ENCODE measurements around the gene KCNN3. TPM values are rescaled to one million over a fixed set of nuclear protein-coding genes. Genes with fewer than 3 reads are reported as not detected.

KCNN3 gene
- total RNA-seq, 1 experiment from 2014 or later = 0.07 TPM

GRCh38 chr1:154780541-154780940, 89.5 kb downstream of the KCNN3 start:
- intact Hi-C loops (cut with micrococcal nuclease) = no loop called here
- Mint-ChIP-seq H3K27ac (ENCODE audit: low read depth, unreplicated experiment) (no peak overlapping the region), H3K4me3 (ENCODE audit: unreplicated experiment) (no peak overlapping the region), H3K36me3 (ENCODE audit: insufficient read depth, unreplicated experiment) (no peaks in the 10 kb centered on the region), H3K9me3 (ENCODE audit: unreplicated experiment) (no peaks in the 10 kb centered on the region), H3K27me3 (ENCODE audit: insufficient read depth, unreplicated experiment) (peaks cover 40% of the 10 kb centered on the region), H3K4me1 (ENCODE audit: insufficient read depth, unreplicated experiment) (no peaks in the 10 kb centered on the region)
- ChIA-PET CTCF (no interaction called here), POLR2A (interaction anchor here (0.6 to 0.8 kb wide), 2 partner anchors 10 to 22 kb away, joined by 3 read pairs; no protein-coding TSS in a partner anchor)
- TF ChIP-seq CTCF (IDR thresholded peaks at IDR 0.05; ENCODE audit: unreplicated experiment) = no peak
- no peak for DNase-seq (ENCODE audit: unreplicated experiment)
- no TSS peak for BruUV-seq (replicated peaks)

- no peaks in the 10 kb centered on the region for H3K36me3 Mint-ChIP-seq (ENCODE audit: insufficient read depth, unreplicated experiment)
- ChIA-PET POLR2A (interaction anchor here (0.8 kb wide), 1 partner anchor 9 kb away, joined by 3 read pairs; no protein-coding TSS in a partner anchor), CTCF (interaction anchor here (0.6 to 0.8 kb wide), 5 partner anchors 39 to 288 kb away, joined by 3 to 5 read pairs (median 3); partner anchors contain the start of gene KCNN3)
- BruUV-seq (replicated peaks) = no TSS peak
- no peaks in the 10 kb centered on the region for H3K4me1 Mint-ChIP-seq (ENCODE audit: insufficient read depth, unreplicated experiment)
- no peak for TF ChIP-seq CTCF (IDR thresholded peaks at IDR 0.05; ENCODE audit: unreplicated experiment)
- no peak overlapping the region for H3K27ac Mint-ChIP-seq (ENCODE audit: low read depth, unreplicated experiment)
- H3K27me3 Mint-ChIP-seq (ENCODE audit: insufficient read depth, unreplicated experiment) = peaks cover 39% of the 10 kb centered on the region
- intact Hi-C loops (cut with micrococcal nuclease) = no loop called here
- H3K4me3 Mint-ChIP-seq (ENCODE audit: unreplicated experiment) = no peak overlapping the region
- no peak for DNase-seq (ENCODE audit: unreplicated experiment)
- no peaks in the 10 kb centered on the region for H3K9me3 Mint-ChIP-seq (ENCODE audit: unreplicated experiment)
Observed at GRCh38 chr1:154779551-154780189, 90.4 kb downstream of the KCNN3 start.

- intact Hi-C loops (cut with micrococcal nuclease) = no loop called here
- H3K27ac Mint-ChIP-seq (ENCODE audit: low read depth, unreplicated experiment) = no peak overlapping the region
Observed at GRCh38 chr1:154778944-154779343, 91.1 kb downstream of the KCNN3 start.

GRCh38 chr1:154778275-154778674, 91.8 kb downstream of the KCNN3 start:
- no peaks in the 10 kb centered on the region for H3K4me1 Mint-ChIP-seq (ENCODE audit: insufficient read depth, unreplicated experiment)
- ChIA-PET CTCF (interaction anchor here (0.6 kb wide), 1 partner anchor 1328 kb away, joined by 3 read pairs; no protein-coding TSS in a partner anchor), POLR2A (no interaction called here)
- H3K27me3 Mint-ChIP-seq (ENCODE audit: insufficient read depth, unreplicated experiment) = peaks cover 25% of the 10 kb centered on the region
- no peak for TF ChIP-seq CTCF (IDR thresholded peaks at IDR 0.05; ENCODE audit: unreplicated experiment)
- intact Hi-C loops (cut with micrococcal nuclease) = no loop called here
- no peaks in the 10 kb centered on the region for H3K9me3 Mint-ChIP-seq (ENCODE audit: unreplicated experiment)
- no TSS peak for BruUV-seq (replicated peaks)
- no peak for DNase-seq (ENCODE audit: unreplicated experiment)
- H3K27ac Mint-ChIP-seq (ENCODE audit: low read depth, unreplicated experiment) = no peak overlapping the region
- no peak overlapping the region for H3K4me3 Mint-ChIP-seq (ENCODE audit: unreplicated experiment)
- H3K36me3 Mint-ChIP-seq (ENCODE audit: insufficient read depth, unreplicated experiment) = no peaks in the 10 kb centered on the region

More at GRCh38 chr1:154778944-154779343, 91.1 kb downstream of the KCNN3 start:
- Mint-ChIP-seq H3K27me3 (ENCODE audit: insufficient read depth, unreplicated experiment) (peaks cover 32% of the 10 kb centered on the region), H3K4me1 (ENCODE audit: insufficient read depth, unreplicated experiment) (no peaks in the 10 kb centered on the region), H3K4me3 (ENCODE audit: unreplicated experiment) (no peak overlapping the region), H3K9me3 (ENCODE audit: unreplicated experiment) (no peaks in the 10 kb centered on the region), H3K36me3 (ENCODE audit: insufficient read depth, unreplicated experiment) (no peaks in the 10 kb centered on the region)
- no peak for DNase-seq (ENCODE audit: unreplicated experiment)
- no TSS peak for BruUV-seq (replicated peaks)
- ChIA-PET POLR2A (no interaction called here), CTCF (interaction anchor here (0.6 to 0.8 kb wide), 3 partner anchors 40 to 289 kb away, joined by 3 read pairs; partner anchors contain the start of gene KCNN3)
- TF ChIP-seq CTCF (IDR thresholded peaks at IDR 0.05; ENCODE audit: unreplicated experiment) = no peak
